ENCODE results near the gene TMEM151B. TPM values are rescaled to one million over a fixed set of nuclear protein-coding genes. Genes with fewer than 3 reads are reported as not detected.
A peak's percentile ranks its signal among the peaks of the same experiment; 100 is the strongest.

Gene TMEM151B
- total RNA-seq, 1 donor from 2014 or later, result 0.09 TPM

GRCh38 chr6:44275271-44275748, 5.1 kb downstream of the TMEM151B start:
- peaks cover 2% of the 10 kb centered on the region for H3K36me3 Mint-ChIP-seq (ENCODE audit: low read depth, unreplicated experiment)
- H2AFZ ChIP-seq (ENCODE audit: low read depth, low read length), result no peak overlapping the region

GRCh38 chr6:44275749-44276648, 5.7 kb downstream of the TMEM151B start:
- FAIRE-seq (no peak), DNase-seq (ENCODE audit: low read depth) (no peak)
- no peak overlapping the region for H2AFZ ChIP-seq (ENCODE audit: low read depth, low read length)
- no peak overlapping the region for H3K4me3 ChIP-seq (ENCODE audit: insufficient read depth, low read depth, low read length)
- no peak overlapping the region for H3K27ac Mint-ChIP-seq (ENCODE audit: unreplicated experiment)
- H3K36me3 ChIP-seq (ENCODE audit: insufficient read depth, low read length), result no peaks in the 10 kb centered on the region
- H4K20me1 ChIP-seq (ENCODE audit: insufficient read depth, low read length), result no peaks in the 10 kb centered on the region
- H3K4me2 ChIP-seq (ENCODE audit: low read length), result peak overlapping the region; percentile 5
- no peak overlapping the region for H3K9ac ChIP-seq (ENCODE audit: low read length)
- H3K79me2 ChIP-seq (ENCODE audit: insufficient read depth, low read length), result no peaks in the 10 kb centered on the region
- H3K4me3 Mint-ChIP-seq (ENCODE audit: unreplicated experiment), result no peak overlapping the region
- peaks cover 59% of the 10 kb centered on the region for H3K27me3 Mint-ChIP-seq (ENCODE audit: low read depth, unreplicated experiment)
- H3K36me3 Mint-ChIP-seq (ENCODE audit: low read depth, unreplicated experiment), result peaks cover 2% of the 10 kb centered on the region
- H3K4me1 Mint-ChIP-seq (ENCODE audit: low read depth, unreplicated experiment), result peaks cover 4% of the 10 kb centered on the region
- no peaks in the 10 kb centered on the region for H3K9me3 Mint-ChIP-seq (ENCODE audit: unreplicated experiment)
- no peaks in the 10 kb centered on the region for H3K4me1 ChIP-seq (ENCODE audit: insufficient read depth, low read length)
- no peak overlapping the region for H3K27ac ChIP-seq (ENCODE audit: low read depth, low read length)
- no peak for TF ChIP-seq CTCF (IDR thresholded peaks at IDR 0.05; ENCODE audit: insufficient read depth, low read depth, low read length)
- no peak for TF ChIP-seq EZH2 (IDR thresholded peaks at IDR 0.05; ENCODE audit: insufficient read depth, low read length)
- H3K9me3 ChIP-seq (ENCODE audit: insufficient read depth, low read depth, low read length), result no peaks in the 10 kb centered on the region
- H3K27me3 ChIP-seq (ENCODE audit: insufficient read depth, low read length), result peaks cover 26% of the 10 kb centered on the region

More at GRCh38 chr6:44275271-44275748, 5.1 kb downstream of the TMEM151B start:
- DNase-seq (ENCODE audit: low read depth) (no peak), FAIRE-seq (no peak)
- no peak overlapping the region for H3K27ac ChIP-seq (ENCODE audit: low read depth, low read length)
- no peak overlapping the region for H3K9ac ChIP-seq (ENCODE audit: low read length)
- no peaks in the 10 kb centered on the region for H3K9me3 Mint-ChIP-seq (ENCODE audit: unreplicated experiment)
- H3K4me3 ChIP-seq (ENCODE audit: insufficient read depth, low read depth, low read length), result no peak overlapping the region
- H3K4me3 Mint-ChIP-seq (ENCODE audit: unreplicated experiment), result no peak overlapping the region
- no peaks in the 10 kb centered on the region for H3K36me3 ChIP-seq (ENCODE audit: insufficient read depth, low read length)
- no peak overlapping the region for H3K27ac Mint-ChIP-seq (ENCODE audit: unreplicated experiment)
- no peaks in the 10 kb centered on the region for H3K9me3 ChIP-seq (ENCODE audit: insufficient read depth, low read depth, low read length)
- TF ChIP-seq CTCF (IDR thresholded peaks at IDR 0.05; ENCODE audit: insufficient read depth, low read depth, low read length), result no peak
- TF ChIP-seq EZH2 (IDR thresholded peaks at IDR 0.05; ENCODE audit: insufficient read depth, low read length), result no peak
- H3K27me3 ChIP-seq (ENCODE audit: insufficient read depth, low read length), result peaks cover 21% of the 10 kb centered on the region
- no peaks in the 10 kb centered on the region for H3K79me2 ChIP-seq (ENCODE audit: insufficient read depth, low read length)
- peaks cover 4% of the 10 kb centered on the region for H3K4me1 Mint-ChIP-seq (ENCODE audit: low read depth, unreplicated experiment)
- H3K27me3 Mint-ChIP-seq (ENCODE audit: low read depth, unreplicated experiment), result peaks cover 57% of the 10 kb centered on the region
- H3K4me1 ChIP-seq (ENCODE audit: insufficient read depth, low read length), result no peaks in the 10 kb centered on the region
- no peaks in the 10 kb centered on the region for H4K20me1 ChIP-seq (ENCODE audit: insufficient read depth, low read length)
- H3K4me2 ChIP-seq (ENCODE audit: low read length), result no peak overlapping the region

All from astrocyte (in vitro differentiated cells and primary cell).